Skeletal muscle tissue (tissue), 4 donors: Measurements from ENCODE around the gene WDR87. TPM values are rescaled to one million over a fixed set of nuclear protein-coding genes. Genes with fewer than 3 reads are reported as not detected.

Source experiments
- H3K27ac ChIP-seq: one replicate; pipeline ENCODE4 v1.7.0; 2013; ENCODE audit warnings: mild to moderate bottlenecking, low read depth, low read length, inconsistent platforms
- H3K27me3 ChIP-seq, 3 donors: one replicate each; pipeline ENCODE4 v1.7.0; 2013; ENCODE audit warnings: low read length in 3 of 3; ENCODE audit not compliant: control insufficient read depth in 3 of 3, insufficient read depth in 3 of 3
- H3K36me3 ChIP-seq, 3 donors: one replicate each; pipeline ENCODE4 v1.7.0; 2013; ENCODE audit warnings: low read length in 3 of 3; ENCODE audit not compliant: control insufficient read depth in 3 of 3, insufficient read depth in 3 of 3
- H3K4me1 ChIP-seq, 3 donors: one replicate each; pipeline ENCODE4 v1.7.0; 2013; ENCODE audit warnings: low read length in 3 of 3, mild to moderate bottlenecking in 3 of 3; ENCODE audit not compliant: control insufficient read depth in 3 of 3, insufficient read depth in 3 of 3
- H3K4me3 ChIP-seq, 3 donors: one replicate each; pipeline ENCODE4 v1.7.0; 2013; ENCODE audit warnings: low read length in 3 of 3
- H3K9ac ChIP-seq, 3 donors: one replicate each; pipeline ENCODE4 v1.7.0; 2013; ENCODE audit warnings: low read length in 3 of 3, mild to moderate bottlenecking in 3 of 3, moderate library complexity in 2 of 3, low read depth in 1 of 3
- H3K9me3 ChIP-seq, 3 donors: one replicate each; pipeline ENCODE4 v1.7.0; 2013; ENCODE audit warnings: low read length in 3 of 3; ENCODE audit not compliant: control insufficient read depth in 3 of 3
- total RNA-seq: library from RNA; depleted of rRNA; stranded (reverse); fragments of >200 nt; gene quantifications from one replicate; pipeline ENCODE4 v1.2.3, GENCODE V29; 2014
- donor health status: Osteomylitis.

WDR87 gene
- total RNA-seq, result not detected

GRCh38 chr19:37905946-37906868, at the start of gene WDR87:
WDR87 (minus strand) TSS chr19:37906594; CDS start chr19:37898239, 8,355 bp downstream.
- Histone ChIP-seq H3K4me1 (peaks cover 8 to 20% (median 11%) of the 10 kb centered on the region in 3 donors), H3K27me3 (no peaks in the 10 kb centered on the region), H3K36me3 (no peaks in the 10 kb centered on the region), H3K9me3 (no peaks in the 10 kb centered on the region), H3K9ac (peak within 1 kb of the TSS; percentile 63 to 91 (median 80)), H3K4me3 (peak within 1 kb of the TSS; percentile 73 to 92 (median 91)), H3K27ac (peak within 1 kb of the TSS; percentile 52)

GRCh38 chr19:37955986-37956385, 49.6 kb upstream of the WDR87 start:
- H3K27me3 ChIP-seq, result no peaks in the 10 kb centered on the region
- no peak overlapping the region for H3K4me3 ChIP-seq

GRCh38 chr19:37954421-37954874, 48.1 kb upstream of the WDR87 start:
- H3K9ac ChIP-seq, result no peak overlapping the region

More at GRCh38 chr19:37955986-37956385, 49.6 kb upstream of the WDR87 start:
- no peak overlapping the region for H3K27ac ChIP-seq
- H3K4me1 ChIP-seq, result no peaks in the 10 kb centered on the region
- no peak overlapping the region for H3K9ac ChIP-seq
- H3K36me3 ChIP-seq, result no peaks in the 10 kb centered on the region
- H3K9me3 ChIP-seq, result no peaks in the 10 kb centered on the region

GRCh38 chr19:37953918-37954303, 47.5 kb upstream of the WDR87 start:
- H3K9ac ChIP-seq, result no peak overlapping the region
- H3K9me3 ChIP-seq, result no peaks in the 10 kb centered on the region
- H3K36me3 ChIP-seq, result no peaks in the 10 kb centered on the region
- H3K27me3 ChIP-seq, result no peaks in the 10 kb centered on the region
- H3K27ac ChIP-seq, result no peak overlapping the region
- no peak overlapping the region for H3K4me3 ChIP-seq
- no peaks in the 10 kb centered on the region for H3K4me1 ChIP-seq

More at GRCh38 chr19:37954421-37954874, 48.1 kb upstream of the WDR87 start:
- Histone ChIP-seq H3K4me1 (no peaks in the 10 kb centered on the region), H3K9me3 (no peaks in the 10 kb centered on the region), H3K4me3 (no peak overlapping the region), H3K36me3 (no peaks in the 10 kb centered on the region), H3K27me3 (no peaks in the 10 kb centered on the region), H3K27ac (no peak overlapping the region)

- Histone ChIP-seq H3K27ac (no peak overlapping the region), H3K4me1 (no peaks in the 10 kb centered on the region)
These were observed 47.0 kb upstream of the WDR87 start for GRCh38 chr19:37953171-37953917.

GRCh38 chr19:37951816-37952210, 45.4 kb upstream of the WDR87 start:
- Histone ChIP-seq H3K36me3 (no peaks in the 10 kb centered on the region), H3K9ac (no peak overlapping the region), H3K9me3 (no peaks in the 10 kb centered on the region), H3K4me3 (no peak overlapping the region), H3K27me3 (no peaks in the 10 kb centered on the region), H3K27ac (no peak overlapping the region), H3K4me1 (peaks cover 4 to 5% (median 4%) of the 10 kb centered on the region in 3 donors)

More at GRCh38 chr19:37953171-37953917, 47.0 kb upstream of the WDR87 start:
- no peaks in the 10 kb centered on the region for H3K27me3 ChIP-seq
- no peaks in the 10 kb centered on the region for H3K36me3 ChIP-seq
- no peaks in the 10 kb centered on the region for H3K9me3 ChIP-seq
- H3K9ac ChIP-seq, result no peak overlapping the region
- H3K4me3 ChIP-seq, result no peak overlapping the region

GRCh38 chr19:37950471-37951175, 44.2 kb upstream of the WDR87 start:
- Histone ChIP-seq H3K27me3 (no peaks in the 10 kb centered on the region), H3K36me3 (no peaks in the 10 kb centered on the region), H3K9ac (no peak overlapping the region), H3K4me3 (no peak overlapping the region), H3K4me1 (peaks cover 4 to 5% (median 4%) of the 10 kb centered on the region in 3 donors), H3K27ac (no peak overlapping the region), H3K9me3 (no peaks in the 10 kb centered on the region)

- no peaks in the 10 kb centered on the region for H3K36me3 ChIP-seq
- no peaks in the 10 kb centered on the region for H3K9me3 ChIP-seq
- peak overlapping the region in 1 of 3 donors; percentile 0 for H3K9ac ChIP-seq
- no peaks in the 10 kb centered on the region for H3K27me3 ChIP-seq
- H3K27ac ChIP-seq, result no peak overlapping the region
- H3K4me1 ChIP-seq, result peaks cover 4 to 5% (median 4%) of the 10 kb centered on the region in 3 donors
- no peak overlapping the region for H3K4me3 ChIP-seq
These were observed 42.0 kb upstream of the WDR87 start for GRCh38 chr19:37948362-37948761.

GRCh38 chr19:37947778-37948177, 41.4 kb upstream of the WDR87 start:
- no peaks in the 10 kb centered on the region for H3K36me3 ChIP-seq
- peaks cover 4 to 5% (median 4%) of the 10 kb centered on the region in 3 donors for H3K4me1 ChIP-seq
- no peaks in the 10 kb centered on the region for H3K9me3 ChIP-seq
- peak overlapping the region in 1 of 3 donors; percentile 0 for H3K9ac ChIP-seq
- H3K4me3 ChIP-seq, result no peak overlapping the region
- no peaks in the 10 kb centered on the region for H3K27me3 ChIP-seq
- H3K27ac ChIP-seq, result no peak overlapping the region
